ENCODE results near the gene IL31RA.

DNA sequence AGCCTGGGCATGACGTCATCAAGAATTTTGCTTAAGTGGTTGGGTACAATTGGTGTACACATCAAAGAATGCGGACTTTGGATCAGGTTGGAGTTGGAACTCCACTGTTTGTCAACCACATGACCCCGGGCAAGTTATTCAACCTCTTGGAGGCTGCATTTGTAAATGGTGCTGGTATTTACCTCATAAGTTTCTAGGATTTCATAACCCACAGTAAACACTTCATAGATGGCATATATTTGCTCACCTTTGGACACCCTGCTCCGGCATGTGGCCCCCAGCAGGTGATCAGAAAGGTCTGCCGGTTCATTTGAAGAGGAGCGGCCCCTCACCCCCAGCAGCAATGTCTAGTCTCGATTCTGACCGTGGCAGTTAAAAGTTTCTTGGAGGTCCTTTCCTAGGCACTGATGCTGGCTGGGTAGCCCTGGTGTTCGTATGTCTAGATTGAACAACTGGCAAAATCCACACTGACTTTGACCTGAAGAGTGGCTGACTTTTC, 83.0 kb downstream of the IL31RA start:
- TF ChIP-seq POLR2A (IDR thresholded peaks at IDR 0.05; ENCODE audit: extremely low read depth, insufficient read length) = no peak
- TF ChIP-seq, protein P1, sequence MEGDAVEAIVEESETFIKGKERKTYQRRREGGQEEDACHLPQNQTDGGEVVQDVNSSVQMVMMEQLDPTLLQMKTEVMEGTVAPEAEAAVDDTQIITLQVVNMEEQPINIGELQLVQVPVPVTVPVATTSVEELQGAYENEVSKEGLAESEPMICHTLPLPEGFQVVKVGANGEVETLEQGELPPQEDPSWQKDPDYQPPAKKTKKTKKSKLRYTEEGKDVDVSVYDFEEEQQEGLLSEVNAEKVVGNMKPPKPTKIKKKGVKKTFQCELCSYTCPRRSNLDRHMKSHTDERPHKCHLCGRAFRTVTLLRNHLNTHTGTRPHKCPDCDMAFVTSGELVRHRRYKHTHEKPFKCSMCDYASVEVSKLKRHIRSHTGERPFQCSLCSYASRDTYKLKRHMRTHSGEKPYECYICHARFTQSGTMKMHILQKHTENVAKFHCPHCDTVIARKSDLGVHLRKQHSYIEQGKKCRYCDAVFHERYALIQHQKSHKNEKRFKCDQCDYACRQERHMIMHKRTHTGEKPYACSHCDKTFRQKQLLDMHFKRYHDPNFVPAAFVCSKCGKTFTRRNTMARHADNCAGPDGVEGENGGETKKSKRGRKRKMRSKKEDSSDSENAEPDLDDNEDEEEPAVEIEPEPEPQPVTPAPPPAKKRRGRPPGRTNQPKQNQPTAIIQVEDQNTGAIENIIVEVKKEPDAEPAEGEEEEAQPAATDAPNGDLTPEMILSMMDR (IDR thresholded peaks at IDR 0.05; ENCODE audit: low read depth, low read length) = no peak
